Lung (tissue), 12 donors: ENCODE results near the gene DDX41. TPM values are rescaled to one million over a fixed set of nuclear protein-coding genes. Genes with fewer than 3 reads are reported as not detected.

Experiments used
- ATAC-seq: fragments of 200-7000 bp; cut with Tn5 transposase; one replicate; pipeline ENCODE4 v1.9.1; 2020; ENCODE audit warnings: moderate number of reproducible peaks; ENCODE audit not compliant: insufficient read depth, low FRiP score
- DNase-seq, 3 donors: peaks; one replicate each; pipeline ENCODE4 v3.0.0-alpha.2; 2013 to 2017
- H3K27ac ChIP-seq, 2 donors: one replicate each; pipeline ENCODE4 v1.5.1; 2013; ENCODE audit warnings: mild to moderate bottlenecking in 2 of 2, moderate library complexity in 2 of 2, control low read depth in 1 of 2, inconsistent platforms in 1 of 2, low read depth in 1 of 2, low read length in 1 of 2
- H3K27me3 ChIP-seq, 3 donors: one replicate each; pipeline ENCODE4 v1.5.1; 2013; ENCODE audit warnings: low read length in 2 of 3; ENCODE audit not compliant: control insufficient read depth in 3 of 3, insufficient read depth in 3 of 3
- H3K36me3 ChIP-seq, 4 donors: one replicate each; pipeline ENCODE4 v1.5.1; 2013; ENCODE audit warnings: low read length in 4 of 4, mild to moderate bottlenecking in 1 of 4, moderate library complexity in 1 of 4; ENCODE audit not compliant: control insufficient read depth in 4 of 4, insufficient read depth in 4 of 4
- H3K4me1 ChIP-seq, 5 donors: one replicate each; pipeline ENCODE4 v1.5.1; 2013; ENCODE audit warnings: low read length in 5 of 5, mild to moderate bottlenecking in 2 of 5, moderate library complexity in 1 of 5; ENCODE audit not compliant: control insufficient read depth in 5 of 5, insufficient read depth in 5 of 5
- H3K4me3 ChIP-seq: one replicate; pipeline ENCODE4 v1.5.1; 2013; ENCODE audit warnings: mild to moderate bottlenecking, control low read depth, moderate library complexity
- H3K9ac ChIP-seq, 2 donors: one replicate each; pipeline ENCODE4 v1.5.1; 2013; ENCODE audit warnings: low read length in 2 of 2, control low read depth in 1 of 2; ENCODE audit not compliant: insufficient read depth in 1 of 2
- H3K9me3 ChIP-seq, 4 donors: one replicate each; pipeline ENCODE4 v1.5.1; 2013; ENCODE audit warnings: low read length in 3 of 4, mild to moderate bottlenecking in 1 of 4, moderate library complexity in 1 of 4; ENCODE audit not compliant: control insufficient read depth in 4 of 4, insufficient read depth in 3 of 4
- WGBS, 2 donors: extraction: QIAGEN DNeasy Blood & Tissue Kit; methylation state at CpG; one replicate each; pipeline ENCODE4 v1.1.7; 2013; 5-methylcytosine and 5-hydroxymethylcytosine counted together
- polyA plus RNA-seq, 2 donors: library from polyadenylated mRNA; stranded (reverse); fragments of 200-250 nt; gene quantifications; one replicate each; pipeline ENCODE4 v1.2.1, GENCODE V29; 2013
- total RNA-seq, 2 donors: library from RNA; depleted of rRNA in 1 of 2; stranded (reverse); fragments of >200 nt in 1 of 2; gene quantifications; one replicate each; pipeline ENCODE4 v1.2.1, GENCODE V29; 2014 to 2021
- TF ChIP-seq, protein P1 (sequence below): IDR thresholded peaks from 2 replicates; pipeline ENCODE4 v1.5.1; 2012; ENCODE audit warnings: mild to moderate bottlenecking; ENCODE audit errors: control extremely low read depth, extremely low read depth
- donor health status: control.
- donor health status: control.
- donor health status: Bipolar disorder and iron deficiency.
- donor health status: healthy.
- donor health status: DM: yes; HTN: yes; CAD: no.

The DDX41 gene
- total and polyA plus RNA-seq, 4 donors, result 63.2 to 110 (median 73.6) TPM

GRCh38 chr5:177524941-177525655 is 8.3 kb upstream of the DDX41 start:
- H3K36me3 ChIP-seq, result peaks cover 25 to 73% (median 47%) of the 10 kb centered on the region in 4 donors
- H3K4me3 ChIP-seq, result no peak overlapping the region
- DNase-seq (no peak), ATAC-seq (no peak)
- TF ChIP-seq, protein P1, sequence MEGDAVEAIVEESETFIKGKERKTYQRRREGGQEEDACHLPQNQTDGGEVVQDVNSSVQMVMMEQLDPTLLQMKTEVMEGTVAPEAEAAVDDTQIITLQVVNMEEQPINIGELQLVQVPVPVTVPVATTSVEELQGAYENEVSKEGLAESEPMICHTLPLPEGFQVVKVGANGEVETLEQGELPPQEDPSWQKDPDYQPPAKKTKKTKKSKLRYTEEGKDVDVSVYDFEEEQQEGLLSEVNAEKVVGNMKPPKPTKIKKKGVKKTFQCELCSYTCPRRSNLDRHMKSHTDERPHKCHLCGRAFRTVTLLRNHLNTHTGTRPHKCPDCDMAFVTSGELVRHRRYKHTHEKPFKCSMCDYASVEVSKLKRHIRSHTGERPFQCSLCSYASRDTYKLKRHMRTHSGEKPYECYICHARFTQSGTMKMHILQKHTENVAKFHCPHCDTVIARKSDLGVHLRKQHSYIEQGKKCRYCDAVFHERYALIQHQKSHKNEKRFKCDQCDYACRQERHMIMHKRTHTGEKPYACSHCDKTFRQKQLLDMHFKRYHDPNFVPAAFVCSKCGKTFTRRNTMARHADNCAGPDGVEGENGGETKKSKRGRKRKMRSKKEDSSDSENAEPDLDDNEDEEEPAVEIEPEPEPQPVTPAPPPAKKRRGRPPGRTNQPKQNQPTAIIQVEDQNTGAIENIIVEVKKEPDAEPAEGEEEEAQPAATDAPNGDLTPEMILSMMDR, result no peak
- no peaks in the 10 kb centered on the region for H3K4me1 ChIP-seq
- H3K27me3 ChIP-seq, result no peaks in the 10 kb centered on the region
- H3K9me3 ChIP-seq, result no peaks in the 10 kb centered on the region
- WGBS, 2 donors, result 87 to 89% methylated on average over 10 of the region's 10 CpGs
- H3K9ac ChIP-seq, result no peak overlapping the region
- H3K27ac ChIP-seq, result no peak overlapping the region

GRCh38 chr5:177524539-177524900 is 7.8 kb upstream of the DDX41 start:
- no peak overlapping the region for H3K9ac ChIP-seq
- no peaks in the 10 kb centered on the region for H3K27me3 ChIP-seq
- H3K36me3 ChIP-seq, result peaks cover 25 to 71% (median 47%) of the 10 kb centered on the region in 4 donors
- no peaks in the 10 kb centered on the region for H3K4me1 ChIP-seq
- no peaks in the 10 kb centered on the region for H3K9me3 ChIP-seq
- no peak overlapping the region for H3K4me3 ChIP-seq
- no peak overlapping the region for H3K27ac ChIP-seq
- DNase-seq, result no peak
- 93 to 94% methylated on average over 12 of the region's 12 CpGs for WGBS, 2 donors
- ATAC-seq, result no peak
- TF ChIP-seq, protein P1, result no peak

GRCh38 chr5:177523711-177524538 is 7.2 kb upstream of the DDX41 start:
- Histone ChIP-seq H3K36me3 (peaks cover 24 to 66% (median 48%) of the 10 kb centered on the region in 4 donors), H3K9me3 (no peaks in the 10 kb centered on the region), H3K9ac (no peak overlapping the region), H3K4me1 (no peaks in the 10 kb centered on the region), H3K4me3 (no peak overlapping the region), H3K27me3 (no peaks in the 10 kb centered on the region), H3K27ac (no peak overlapping the region)
- WGBS, 2 donors, result 96 to 98% methylated on average over 19 of the region's 19 CpGs
- ATAC-seq (no peak), DNase-seq (no peak)
- TF ChIP-seq, protein P1, result no peak
